Retinal pigment epithelial cell (primary cell): ENCODE data around the gene ACVR1.
A peak's percentile ranks its signal among the peaks of the same experiment; 100 is the strongest.

Source experiments
- DNase-seq: peaks from one replicate; pipeline ENCODE4 v3.0.0-alpha.2; 2010; ENCODE audit warnings: low read depth
- H3K4me3 ChIP-seq: 2 replicates; pipeline ENCODE4 v1.5.1; 2011; ENCODE audit warnings: mild to moderate bottlenecking, low read length, control low read depth, moderate library complexity
- CTCF ChIP-seq: conservative IDR thresholded peaks from 2 replicates; pipeline ENCODE4 v1.5.1; 2011; ENCODE audit warnings: low read depth, low read length, control low read depth, inconsistent platforms

The ACVR1 gene

GRCh38 chr2:157880927-157881326 is 4.8 kb upstream of the ACVR1 start:
- TF ChIP-seq CTCF, result no peak
- H3K4me3 ChIP-seq, result no peak overlapping the region
- DNase-seq, result no peak

- no peak overlapping the region for H3K4me3 ChIP-seq
- no peak for TF ChIP-seq CTCF
- DNase-seq, result no peak
Observed at GRCh38 chr2:157877761-157878400, 1.8 kb upstream of the ACVR1 start.

- no peak for TF ChIP-seq CTCF
- no peak for DNase-seq
- H3K4me3 ChIP-seq, result peak overlapping the region; percentile 61
Observed at GRCh38 chr2:157876786-157877138, 632 bp upstream of the ACVR1 start.

- H3K4me3 ChIP-seq, result peak overlapping the region; percentile 82
- TF ChIP-seq CTCF, result no peak
- DNase-seq, result no peak
Observed at GRCh38 chr2:157875641-157876065, 477 bp downstream of the ACVR1 start.

- H3K4me3 ChIP-seq, result peak overlapping the region; percentile 82
- TF ChIP-seq CTCF, result no peak
- no peak for DNase-seq
Observed at GRCh38 chr2:157874997-157875640, 1.0 kb downstream of the ACVR1 start.

- peak overlapping the region; percentile 82 for H3K4me3 ChIP-seq
- no peak for DNase-seq
- no peak for TF ChIP-seq CTCF
Observed at GRCh38 chr2:157874348-157874747, 1.8 kb downstream of the ACVR1 start.

GRCh38 chr2:157872791-157873190 is 3.3 kb downstream of the ACVR1 start:
- no peak overlapping the region for H3K4me3 ChIP-seq
- no peak for DNase-seq
- no peak for TF ChIP-seq CTCF
